ENCODE measurements around the gene AOPEP.

AOPEP gene

GRCh38 chr9:94990897-94991561, 264.5 kb downstream of the AOPEP start:
- DNase-seq (ENCODE audit: low read depth, low spot score) = no peak

DNA sequence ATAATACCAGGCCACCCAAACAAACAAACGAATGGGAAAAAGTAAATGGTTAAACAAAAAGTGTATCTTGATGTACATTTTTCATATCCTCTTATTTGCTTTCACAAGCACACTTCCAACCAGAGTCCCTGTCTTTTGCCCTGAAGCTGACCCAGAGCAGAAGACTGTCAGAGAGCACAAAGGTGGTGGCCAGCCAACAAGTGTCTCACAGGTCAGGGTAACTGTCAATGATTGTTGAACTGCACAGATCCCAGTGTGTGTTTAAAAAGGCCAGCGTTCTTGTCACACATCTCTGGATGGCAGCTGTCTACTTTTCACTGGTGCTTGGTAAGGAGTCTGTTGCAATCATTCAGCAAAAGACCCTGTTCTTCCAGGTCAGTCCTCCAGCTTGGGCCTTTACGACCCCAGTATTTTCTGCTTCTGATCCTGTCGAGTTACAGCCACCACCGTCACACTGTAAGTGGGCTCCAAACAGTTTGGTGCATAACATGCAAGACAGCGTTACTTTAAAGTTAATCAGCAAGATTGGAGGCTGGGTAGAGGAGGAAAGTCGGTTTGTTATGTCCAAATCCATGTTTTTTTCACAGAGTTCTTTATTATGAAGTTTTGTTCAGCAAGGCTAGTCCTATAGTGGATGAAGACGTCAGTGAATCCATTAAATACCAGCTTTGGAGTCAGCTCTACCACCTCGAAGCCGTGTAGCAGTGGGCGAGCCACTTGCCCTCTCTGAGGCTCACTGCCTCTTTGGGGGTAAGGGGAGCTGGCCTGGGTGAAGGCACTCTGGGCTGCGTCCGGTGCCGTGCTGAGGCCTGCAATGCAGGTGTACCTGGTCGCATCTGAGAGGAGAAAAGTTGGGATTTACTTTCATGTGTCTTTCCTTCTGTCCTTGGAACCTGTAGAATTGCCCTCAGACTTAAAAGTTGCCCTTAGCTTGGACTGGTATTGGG, 265.7 kb downstream of the AOPEP start:
- no peak for DNase-seq (ENCODE audit: low read depth, low spot score)

DNA sequence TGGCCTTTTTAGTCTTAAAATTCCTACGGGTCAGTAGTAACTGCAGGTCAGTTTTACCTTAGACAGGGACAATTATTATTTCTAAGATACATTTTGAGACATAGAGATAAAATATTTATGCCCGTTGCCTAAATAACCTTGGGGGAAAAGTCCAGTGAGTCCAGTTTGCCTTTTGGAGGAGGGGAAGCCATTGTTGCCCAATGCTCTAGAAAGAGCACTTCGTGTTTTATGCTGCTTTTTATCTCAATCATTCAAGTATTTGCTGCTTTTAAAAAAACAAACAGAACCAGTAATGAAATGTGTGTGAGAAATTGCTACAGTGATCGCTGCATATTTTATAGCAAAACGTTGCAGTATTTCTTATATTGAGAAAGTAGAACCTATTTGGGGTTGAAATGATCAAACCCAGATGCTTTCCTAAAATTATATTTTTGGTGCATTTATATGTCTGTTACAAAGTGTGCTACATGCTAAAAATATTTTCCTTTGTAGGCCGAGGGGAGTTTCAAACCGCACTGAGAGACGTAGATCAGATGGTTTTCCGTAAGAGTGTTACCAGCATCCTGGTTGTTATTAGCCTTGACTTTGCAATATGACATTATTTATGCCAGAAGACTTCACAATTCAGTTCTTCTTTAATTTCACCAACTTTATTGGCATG, 266.8 kb downstream of the AOPEP start:
- no peak for DNase-seq (ENCODE audit: low read depth, low spot score)

GRCh38 chr9:94993821-94994165, 267.3 kb downstream of the AOPEP start:
- DNase-seq (ENCODE audit: low read depth, low spot score) = no peak

- no peak for DNase-seq (ENCODE audit: low read depth, low spot score)
Measured at GRCh38 chr9:94995048-94995693, 268.7 kb downstream of the AOPEP start.

- DNase-seq (ENCODE audit: low read depth, low spot score) = no peak
Measured at GRCh38 chr9:94996641-94997040, 270.1 kb downstream of the AOPEP start.

- no peak for DNase-seq (ENCODE audit: low read depth, low spot score)
Measured at GRCh38 chr9:94997727-94998126, 271.2 kb downstream of the AOPEP start.

GRCh38 chr9:94999832-95000231, 273.3 kb downstream of the AOPEP start:
- DNase-seq (ENCODE audit: low read depth, low spot score) = no peak

GRCh38 chr9:95000821-95001220, 274.3 kb downstream of the AOPEP start:
- no peak for DNase-seq (ENCODE audit: low read depth, low spot score)

- DNase-seq (ENCODE audit: low read depth, low spot score) = no peak
Measured at GRCh38 chr9:95001720-95002119, 275.2 kb downstream of the AOPEP start.

DNA sequence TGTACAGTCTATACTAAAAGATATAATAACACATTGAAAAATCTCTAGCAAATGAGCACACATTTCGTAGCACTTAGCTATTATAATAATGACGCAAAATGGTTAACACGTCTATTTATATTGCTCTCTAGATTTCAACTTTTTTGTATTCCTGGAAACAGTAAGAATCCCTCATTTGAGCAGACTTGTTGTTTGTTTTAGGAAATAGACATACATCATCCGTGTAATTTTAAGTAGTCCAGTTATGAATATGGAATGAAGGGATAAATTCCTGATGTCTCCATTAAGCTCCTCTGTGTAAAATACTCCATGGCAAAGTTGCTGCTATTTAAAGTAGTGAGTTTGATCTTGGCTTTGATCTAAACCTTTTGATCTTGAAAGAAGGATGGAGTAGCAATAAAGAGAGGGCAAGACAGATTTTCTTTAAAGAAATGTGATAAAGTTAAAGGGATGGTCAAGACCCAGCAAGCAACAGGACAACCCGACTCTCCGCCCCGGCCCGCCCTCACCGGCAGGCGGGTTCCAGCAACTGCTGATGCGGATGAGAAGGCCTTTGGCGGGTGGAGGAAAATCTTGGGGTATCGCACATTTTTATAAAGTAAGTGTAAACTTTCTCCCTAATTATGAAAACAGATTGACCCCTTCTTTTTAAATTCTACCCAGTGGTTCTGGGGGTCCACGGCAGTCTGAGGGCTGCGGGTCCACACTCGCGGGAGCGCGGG, 277.4 kb downstream of the AOPEP start:
- no peak for DNase-seq (ENCODE audit: low read depth, low spot score)

DNA sequence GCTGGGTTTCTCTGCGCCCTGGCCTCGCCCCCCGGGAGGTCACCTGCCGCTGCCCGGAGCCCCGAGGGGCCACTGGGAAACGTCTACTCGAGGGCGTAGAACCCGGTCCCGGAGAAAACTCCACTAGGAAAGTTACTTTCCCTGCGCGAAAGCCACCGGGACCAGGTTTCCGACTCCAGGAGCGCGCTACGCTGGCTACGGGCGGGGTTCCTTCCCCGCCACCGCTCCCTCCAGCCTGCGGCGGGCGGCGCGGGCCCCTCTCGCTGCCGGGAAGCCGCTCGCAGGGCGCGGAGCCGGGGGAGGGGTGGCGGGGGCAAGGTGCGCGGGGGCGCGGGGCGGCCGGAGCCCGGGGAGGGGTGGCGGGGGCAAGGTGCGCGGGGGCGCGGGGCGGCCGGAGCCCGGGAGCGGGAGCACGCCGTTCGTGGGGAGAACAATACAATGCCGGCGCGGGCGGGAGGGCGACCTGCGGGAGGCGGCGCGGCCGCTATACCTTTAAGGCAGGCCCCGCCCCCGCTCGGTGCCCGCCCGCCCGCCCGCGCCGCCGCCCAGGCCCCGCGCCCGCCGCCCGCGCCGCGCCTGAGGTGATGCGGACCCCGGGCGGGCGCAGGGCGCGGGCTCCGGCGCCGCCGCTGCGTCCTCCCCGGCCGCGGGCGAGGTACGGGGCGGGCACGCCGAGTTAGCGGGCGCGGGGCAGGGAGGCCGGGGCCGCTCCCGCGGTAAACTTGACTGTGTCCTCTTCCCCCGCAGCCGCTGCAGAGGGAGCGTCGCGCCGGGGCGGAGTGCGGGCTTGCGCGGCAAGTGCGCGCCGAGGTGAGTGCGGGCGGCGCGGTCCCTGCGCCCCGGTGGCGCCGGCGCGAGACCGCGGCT, 278.1 kb downstream of the AOPEP start:
- DNase-seq (ENCODE audit: low read depth, low spot score) = no peak

DNA sequence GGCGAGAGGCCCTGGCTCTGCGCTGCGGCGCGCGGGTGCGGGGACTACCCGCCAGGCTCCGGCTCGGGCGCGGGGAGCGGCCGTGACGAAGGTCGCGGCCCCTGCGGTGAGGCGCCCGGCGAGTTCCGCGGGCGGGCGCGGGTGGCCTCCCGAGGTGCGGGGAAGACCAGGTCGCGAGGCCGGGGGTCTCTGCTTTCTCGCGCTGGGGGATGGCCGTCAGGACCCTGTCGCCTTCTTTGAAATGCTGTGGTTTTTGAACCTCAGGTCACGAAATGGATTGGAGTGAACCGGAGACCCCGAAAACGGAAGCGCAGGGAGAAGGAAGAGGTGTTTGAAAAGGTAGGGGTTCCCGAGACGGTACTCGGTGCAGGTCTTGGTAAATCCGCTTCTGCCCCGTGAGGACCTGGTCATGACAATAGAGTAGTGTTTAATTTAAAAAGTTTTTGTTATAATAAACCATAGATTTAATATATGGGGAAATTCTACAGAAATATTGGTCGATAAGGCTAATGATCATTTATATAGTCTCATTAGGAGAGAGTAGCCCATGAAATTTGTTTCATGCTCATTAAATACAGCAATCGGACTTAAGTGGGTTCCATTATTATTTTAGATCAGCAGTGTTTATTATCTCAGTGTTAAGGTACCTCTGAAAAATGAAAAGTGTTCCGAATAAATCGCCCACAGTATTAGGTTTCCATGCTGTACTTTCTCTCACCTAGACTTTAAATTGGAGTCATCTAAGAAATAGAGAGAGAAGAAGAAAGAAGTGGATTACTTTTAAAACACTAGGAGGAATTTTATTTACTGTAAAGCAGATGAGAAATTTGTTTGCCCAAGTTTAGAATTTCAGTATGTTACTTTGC, 279.0 kb downstream of the AOPEP start:
- no peak for DNase-seq (ENCODE audit: low read depth, low spot score)

DNA sequence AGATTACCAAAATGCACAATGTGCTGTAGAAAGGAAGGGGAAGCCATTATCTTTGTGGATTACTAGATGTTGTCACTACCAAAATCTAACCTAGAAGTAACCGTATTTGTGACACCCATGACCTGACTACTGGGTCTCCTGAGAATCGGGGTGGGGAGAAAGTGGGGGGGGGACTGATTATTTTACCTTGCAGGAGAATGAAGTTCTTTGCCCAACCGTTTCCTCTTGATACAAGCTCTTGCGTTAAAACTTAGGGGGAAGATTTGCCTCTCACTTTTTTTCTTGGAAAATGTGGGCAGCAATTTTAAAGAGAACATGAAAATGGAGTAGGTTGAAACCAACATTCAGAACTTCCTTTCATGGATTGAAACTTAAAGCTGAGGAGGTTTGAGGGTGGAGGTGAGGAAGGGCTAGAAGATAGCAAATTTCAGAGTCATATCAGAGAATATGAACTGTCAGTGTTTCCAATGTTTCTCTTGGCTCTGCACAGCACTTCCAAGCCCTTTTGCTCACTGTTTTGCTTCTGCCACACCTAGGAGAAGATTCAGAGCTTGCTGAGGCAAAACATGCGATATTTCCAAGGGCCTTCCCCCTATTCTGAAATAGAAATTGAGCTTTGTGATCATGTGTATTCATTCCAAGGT, 280.8 kb downstream of the AOPEP start:
- DNase-seq (ENCODE audit: low read depth, low spot score) = no peak

- peak; percentile 67 for DNase-seq (ENCODE audit: low read depth, low spot score)
Measured at GRCh38 chr9:95008151-95008771, 281.8 kb downstream of the AOPEP start.

GRCh38 chr9:95009459-95009858, 283.0 kb downstream of the AOPEP start:
- DNase-seq (ENCODE audit: low read depth, low spot score) = no peak

DNA sequence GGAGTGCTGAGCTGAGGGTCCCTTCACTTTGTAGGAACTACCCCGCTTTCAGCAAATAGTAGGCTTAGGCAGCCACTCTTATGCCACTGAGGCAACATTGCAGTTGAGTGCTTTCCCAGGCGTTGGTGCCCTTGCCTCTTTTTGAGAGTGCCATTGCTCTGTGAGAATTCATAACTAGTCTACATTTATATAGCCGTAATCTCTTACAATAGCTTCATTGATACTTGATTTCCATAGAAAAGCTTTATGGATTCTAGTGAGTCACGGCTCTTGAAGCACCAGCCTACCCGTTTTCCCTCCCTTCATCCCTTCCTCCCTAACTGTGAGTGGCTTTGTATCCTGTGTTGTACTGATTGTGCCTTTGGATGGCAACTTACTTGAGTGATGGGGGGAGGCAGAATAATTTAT, 283.9 kb downstream of the AOPEP start:
- no peak for DNase-seq (ENCODE audit: low read depth, low spot score)

DNA sequence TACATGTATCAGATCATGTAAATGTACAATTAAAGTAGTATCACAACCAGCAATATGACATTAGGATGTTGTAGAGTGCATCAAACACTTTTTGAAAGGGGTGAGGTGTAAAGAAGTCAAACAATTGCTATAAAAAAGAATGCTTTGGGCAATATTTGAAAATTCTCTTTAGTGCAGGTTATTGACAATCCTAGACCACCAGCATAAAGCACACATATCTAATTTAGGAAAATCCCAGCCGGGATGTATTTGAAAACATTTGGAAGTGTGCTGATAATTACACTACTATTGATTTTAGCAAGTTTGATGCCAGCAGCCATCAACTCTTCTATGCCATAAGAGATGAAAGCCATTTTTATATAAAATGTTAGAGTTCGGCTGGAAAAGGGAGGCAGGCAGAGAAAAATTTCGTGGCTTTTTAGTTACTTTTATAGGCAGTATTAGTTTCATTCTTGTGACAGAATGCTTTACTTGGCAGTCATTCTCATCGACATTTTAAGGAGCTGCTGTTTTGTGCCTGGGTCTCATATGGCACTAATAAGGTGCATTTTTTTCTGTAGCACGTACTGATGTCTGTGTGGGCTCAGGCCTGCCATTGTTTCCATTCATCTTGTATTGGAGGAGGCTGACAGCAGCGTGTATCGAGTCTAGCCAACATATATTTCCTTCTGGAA, 285.7 kb downstream of the AOPEP start:
- no peak for DNase-seq (ENCODE audit: low read depth, low spot score)

Data from smooth muscle cell of the brain vasculature (primary cell).